Occipital lobe (tissue), 2 donors: ENCODE measurements around the gene RASSF3. TPM values are rescaled to one million over a fixed set of nuclear protein-coding genes. Genes with fewer than 3 reads are reported as not detected.
"Not testable (repeated sequence)": the region's sequence is repeated elsewhere in the genome, so short reads cannot be mapped to it uniquely, and the experiment has no call there.

ENCODE experiments used
- DNase-seq: peaks from one replicate; lab custom pipeline; 2025; lab: John Stamatoyannopoulos, UW
- total RNA-seq: library from RNA; depleted of rRNA; stranded (reverse); fragments of >200 nt; gene quantifications from one replicate; pipeline ENCODE4 v1.2.3, GENCODE V29; 2014

Gene RASSF3
- total RNA-seq = 6.1 TPM

DNA sequence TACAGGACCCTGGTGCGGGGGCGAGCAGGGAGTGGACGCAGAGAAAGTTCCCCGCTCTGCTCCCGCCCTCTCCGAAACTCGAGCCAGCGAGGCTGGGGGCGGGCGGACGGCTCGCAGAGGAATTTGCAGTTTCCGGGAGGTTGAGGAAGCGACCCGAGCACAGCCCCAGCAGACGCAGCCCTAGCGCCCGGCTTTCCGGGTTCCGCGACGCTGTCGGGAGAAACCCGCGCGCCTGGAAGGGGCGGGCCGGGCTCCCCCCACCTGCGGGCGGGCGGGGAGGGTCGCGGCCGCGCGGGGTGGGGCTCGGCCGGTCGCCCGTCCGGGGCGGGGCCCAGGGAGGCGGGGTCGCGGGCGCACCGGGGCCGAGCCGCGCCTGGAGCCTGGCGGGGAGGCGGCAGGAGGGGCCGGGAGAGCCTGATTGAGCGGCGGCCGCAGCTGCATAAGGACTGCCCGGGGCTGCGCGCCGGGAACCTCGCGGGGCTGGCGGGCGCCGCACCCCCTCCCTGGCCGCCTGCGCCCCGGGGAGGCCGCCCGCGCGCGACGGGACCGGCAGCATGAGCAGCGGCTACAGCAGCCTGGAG, at the start of gene RASSF3:
RASSF3 (plus strand) TSS at position 417 of the 581 bp plus-strand sequence; CDS start at position 555, 138 bp downstream.
- DNase-seq = peak; percentile 23

DNA sequence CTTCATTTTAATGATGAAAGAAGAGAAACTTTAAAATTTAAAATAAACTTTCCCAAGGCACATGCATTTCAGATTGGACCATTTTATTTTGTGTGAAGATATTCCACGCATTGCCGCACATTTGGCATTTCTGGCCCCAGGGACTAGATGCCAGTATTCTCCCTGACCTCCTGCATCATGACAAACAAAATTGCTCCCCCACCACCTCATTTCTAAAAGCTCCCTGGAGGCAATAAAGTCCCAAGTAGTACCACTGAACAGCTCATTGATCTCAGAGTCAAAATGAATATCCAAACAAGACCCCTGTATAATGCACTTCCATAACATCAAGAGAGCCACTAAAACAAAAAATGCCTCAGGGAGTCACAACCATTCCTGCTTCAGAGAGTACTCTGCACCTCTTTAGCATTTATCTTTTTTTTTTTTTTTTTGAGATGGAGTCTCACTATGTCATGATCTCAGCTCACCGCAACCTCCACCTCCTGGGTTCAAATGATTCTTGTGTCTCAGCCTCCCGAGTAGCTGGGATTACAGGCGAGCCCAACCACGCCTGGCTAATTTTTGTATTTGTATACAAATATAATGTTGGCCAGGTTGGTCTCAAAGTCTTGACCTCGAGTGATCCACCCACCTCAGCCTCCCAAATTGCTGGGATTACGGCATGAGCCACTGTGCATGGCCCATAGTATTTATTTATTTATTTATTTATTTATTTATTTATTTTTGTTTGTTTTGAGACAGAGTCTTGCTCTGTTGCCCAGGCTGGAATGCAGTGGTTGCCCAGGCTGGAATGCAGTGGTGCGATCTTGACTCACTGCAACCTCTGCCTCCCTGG, 48.8 kb upstream of the RASSF3 start:
- no peak for DNase-seq

- no peak for DNase-seq
Measured at GRCh38 chr12:64566122-64566521, 44.2 kb upstream of the RASSF3 start.

- no peak for DNase-seq
Measured at GRCh38 chr12:64566831-64567517, 43.3 kb upstream of the RASSF3 start.

DNA sequence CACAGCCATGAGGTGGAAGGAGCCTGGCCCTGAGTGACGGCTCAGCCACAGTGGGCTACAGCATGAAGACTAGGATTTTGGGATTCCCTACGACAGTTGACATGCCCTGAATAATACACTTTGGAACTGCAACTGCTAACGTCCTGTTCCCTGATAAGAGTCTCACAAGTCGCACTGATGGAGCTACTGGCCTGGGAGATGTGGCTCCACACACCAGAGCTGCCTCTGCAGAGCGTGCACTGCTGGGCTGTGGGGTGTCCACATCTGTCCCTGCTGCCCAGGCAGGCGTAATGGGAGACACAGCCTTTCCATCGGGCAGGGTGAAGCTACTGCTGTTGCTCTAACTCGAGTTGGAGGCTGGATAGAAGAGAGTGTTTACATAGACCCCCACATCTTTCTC, 42.7 kb upstream of the RASSF3 start:
- DNase-seq = no peak

DNA sequence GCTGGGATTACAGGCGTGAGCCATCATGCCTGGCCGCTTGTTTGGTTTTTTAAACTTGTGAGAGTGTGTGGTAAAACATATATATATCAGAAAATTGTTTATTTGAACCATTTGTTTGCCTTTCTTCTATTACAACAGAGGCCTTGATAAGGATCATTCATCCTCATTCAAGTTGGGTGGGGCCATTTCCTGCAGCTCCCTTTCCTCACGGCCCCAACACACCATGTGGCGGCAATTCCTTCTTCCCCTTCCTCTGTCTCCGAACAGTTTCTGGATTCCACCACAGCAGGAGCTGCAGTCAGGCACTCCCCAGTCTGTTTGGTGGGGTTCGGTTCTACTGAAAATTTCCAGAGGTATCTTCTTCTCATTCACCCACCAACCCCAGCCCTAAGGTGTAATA, 42.0 kb upstream of the RASSF3 start:
- no peak for DNase-seq

DNA sequence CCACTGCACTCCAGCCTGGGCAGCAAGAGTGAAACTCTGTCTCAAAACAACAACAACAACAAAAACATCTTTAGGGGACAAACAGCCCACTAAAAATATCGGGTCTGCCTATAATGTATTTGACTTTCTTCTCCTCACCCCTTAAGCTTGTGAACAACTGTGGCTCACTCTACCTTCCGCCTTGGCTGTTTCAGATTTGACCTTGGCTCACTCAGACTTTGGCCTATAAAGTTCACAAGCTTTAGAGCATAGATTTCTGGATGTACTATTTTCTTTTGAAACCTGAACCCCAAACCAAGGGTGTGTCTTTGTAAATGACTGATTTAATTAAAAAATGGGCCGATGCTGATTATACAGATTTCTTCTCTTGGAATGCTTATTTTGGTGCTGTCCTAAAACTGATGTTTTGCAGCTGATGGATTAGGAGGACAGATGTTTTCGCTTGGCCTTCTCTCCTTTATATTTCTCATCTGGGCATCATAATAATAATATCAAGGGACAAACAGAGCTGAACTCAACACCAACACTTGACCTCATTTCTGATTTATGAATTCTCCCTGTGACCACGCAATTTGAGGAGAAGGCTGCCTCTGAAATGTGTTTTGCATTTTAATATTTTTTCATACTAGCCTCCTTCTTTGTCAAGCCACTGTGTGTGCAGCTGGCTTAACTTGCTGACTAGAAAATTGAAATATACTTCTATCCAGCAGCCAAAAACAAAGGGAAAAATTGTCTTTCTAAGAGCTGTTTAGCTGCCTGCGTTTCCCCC, 40.2 kb upstream of the RASSF3 start:
- no peak for DNase-seq

GRCh38 chr12:64571411-64571810, 38.9 kb upstream of the RASSF3 start:
- DNase-seq = no peak

DNA sequence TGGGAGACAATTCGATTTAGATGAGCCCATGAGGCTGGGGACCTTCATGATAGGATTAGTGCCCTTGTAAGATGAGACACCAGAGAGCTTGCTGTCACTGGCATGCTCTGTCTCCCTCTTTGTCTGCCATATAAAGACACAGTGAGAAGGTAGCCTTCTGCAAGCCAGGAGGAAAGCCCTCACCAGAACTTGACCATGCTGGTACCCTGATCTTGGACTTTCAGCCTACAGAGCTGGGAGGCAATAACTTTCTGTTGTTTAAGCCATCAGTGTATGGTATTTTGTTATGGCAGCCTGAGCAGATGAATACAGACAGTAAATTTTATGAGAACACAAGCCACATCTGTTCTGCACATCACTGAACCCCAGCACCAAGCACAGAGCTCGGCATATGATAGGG, 38.1 kb upstream of the RASSF3 start:
- no peak for DNase-seq

GRCh38 chr12:64574837-64575236, 35.5 kb upstream of the RASSF3 start:
- no peak for DNase-seq

DNA sequence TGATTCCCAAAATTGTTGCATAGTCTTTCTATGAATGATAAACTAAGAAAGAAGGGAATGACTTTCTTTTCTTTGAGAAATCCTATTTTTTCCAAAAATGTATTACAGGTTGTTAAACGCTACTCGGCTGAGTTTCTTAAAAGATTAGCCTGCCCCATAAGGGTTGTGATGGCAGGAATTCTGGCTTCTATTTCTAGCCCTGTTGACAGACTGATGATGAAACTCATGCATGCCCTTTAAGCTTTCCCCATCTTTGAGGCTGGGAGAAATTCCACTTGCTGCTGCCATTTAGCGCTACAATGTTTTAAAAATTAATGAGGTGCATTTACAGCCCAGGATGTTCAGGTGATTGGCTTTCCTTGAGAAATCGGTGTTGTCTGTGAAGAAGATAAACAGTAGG, 33.2 kb upstream of the RASSF3 start:
- no peak for DNase-seq

GRCh38 chr12:64578566-64578965, 31.7 kb upstream of the RASSF3 start:
- DNase-seq = no peak

DNA sequence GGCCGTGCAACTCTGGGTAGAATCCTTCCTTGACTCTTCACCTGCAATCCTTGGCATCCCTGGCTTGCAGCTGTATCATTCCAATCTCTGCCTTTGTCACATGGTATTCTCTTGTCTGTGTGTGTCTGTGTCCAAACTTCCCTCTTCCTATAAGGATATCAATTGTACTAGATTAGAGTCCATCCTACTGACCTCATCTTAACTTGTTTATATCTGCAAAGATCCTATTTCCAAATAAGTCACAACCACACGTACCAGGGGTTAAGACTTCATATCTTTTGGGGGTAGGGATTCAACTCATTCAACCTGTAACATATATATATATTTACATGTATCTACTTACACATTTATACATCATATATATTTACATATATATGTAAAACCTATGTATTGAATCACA, 29.6 kb upstream of the RASSF3 start:
- no peak for DNase-seq

DNA sequence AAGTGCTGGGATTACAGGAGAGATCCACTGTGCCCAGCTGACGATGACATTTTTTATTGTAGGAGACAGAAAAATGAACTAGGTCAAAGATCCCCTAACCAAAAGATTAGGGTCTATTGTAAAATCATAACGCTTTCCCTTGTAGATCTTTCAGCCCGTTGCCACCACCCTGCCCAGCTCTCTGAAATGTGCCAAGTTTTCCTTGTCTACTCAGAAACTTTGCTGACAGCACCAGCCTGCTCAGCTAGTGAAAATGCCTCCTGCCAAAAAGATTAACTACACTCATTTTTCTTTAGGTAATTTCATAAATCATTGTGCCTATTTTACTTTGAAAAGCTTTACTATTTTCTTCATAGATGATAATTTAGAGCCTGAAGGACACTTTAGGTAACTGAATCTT, 28.2 kb upstream of the RASSF3 start:
- no peak for DNase-seq

- DNase-seq = no peak
Measured at GRCh38 chr12:64582862-64583261, 27.4 kb upstream of the RASSF3 start.

DNA sequence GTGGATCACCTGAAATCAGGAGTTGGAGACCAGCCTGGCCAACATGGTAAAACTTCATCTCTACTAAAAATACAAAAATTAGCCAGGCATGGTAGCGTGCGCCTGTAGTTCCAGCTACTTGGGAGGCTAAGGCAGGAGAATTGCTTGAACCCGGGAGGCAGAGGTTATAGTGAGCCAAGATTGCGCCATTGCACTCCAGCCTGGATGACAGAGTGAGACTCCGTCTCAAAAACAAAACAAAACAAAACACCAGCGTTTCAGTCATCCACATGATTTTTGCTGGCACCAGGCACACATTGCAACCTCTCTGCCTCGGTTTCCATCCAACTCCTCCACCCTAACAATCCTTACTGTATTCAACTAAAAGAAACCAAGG, 26.9 kb upstream of the RASSF3 start:
- not testable (repeated sequence) for DNase-seq

DNA sequence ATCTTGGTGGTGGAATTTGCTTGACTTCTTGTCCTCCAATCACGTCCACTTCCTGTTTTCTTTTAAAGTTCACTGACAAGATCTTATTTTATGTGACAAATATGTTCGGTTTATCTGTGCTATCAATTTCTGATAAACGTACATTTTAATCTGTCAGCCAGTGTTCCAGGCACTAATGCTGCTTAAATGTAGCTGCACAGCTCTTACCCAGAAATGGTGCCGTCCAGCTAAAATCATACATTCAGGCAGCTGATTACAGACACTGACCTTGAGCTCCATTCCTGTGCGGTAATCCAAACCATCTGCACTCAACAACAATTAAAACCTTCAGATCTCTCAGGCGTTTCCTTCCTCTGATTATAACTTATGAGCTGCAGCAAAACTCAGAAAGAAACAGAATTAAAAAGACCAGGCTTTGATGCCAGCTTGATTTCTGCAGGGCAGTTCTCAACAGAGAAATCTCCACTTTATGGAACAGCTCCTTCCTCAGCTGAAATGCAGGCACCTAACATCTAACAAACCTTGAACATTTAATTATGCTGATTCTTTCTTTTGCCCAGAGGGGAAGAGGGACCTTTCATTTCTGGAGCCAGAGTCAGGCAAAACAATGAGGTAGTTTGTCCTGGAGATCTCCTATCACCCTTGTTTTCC, 26.4 kb upstream of the RASSF3 start:
- no peak for DNase-seq

DNA sequence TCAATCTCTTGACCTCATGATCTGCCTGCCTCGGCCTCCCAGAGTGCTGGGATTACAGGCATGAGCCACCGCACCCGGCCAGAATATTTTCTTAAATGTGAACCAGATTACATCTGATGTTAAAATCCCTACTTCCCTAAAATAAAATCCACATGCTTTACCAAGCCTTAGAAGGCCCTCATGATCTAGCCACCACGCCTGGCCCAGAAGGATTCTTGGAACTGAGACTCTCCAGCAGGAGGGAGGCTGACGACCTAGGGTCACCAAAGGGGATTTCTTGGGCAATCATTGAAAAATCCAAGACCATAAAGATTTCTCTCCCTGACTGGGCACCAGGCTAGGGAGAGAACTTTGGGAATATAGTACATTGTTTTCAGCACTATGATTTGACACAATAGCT, 25.2 kb upstream of the RASSF3 start:
- no peak for DNase-seq

DNA sequence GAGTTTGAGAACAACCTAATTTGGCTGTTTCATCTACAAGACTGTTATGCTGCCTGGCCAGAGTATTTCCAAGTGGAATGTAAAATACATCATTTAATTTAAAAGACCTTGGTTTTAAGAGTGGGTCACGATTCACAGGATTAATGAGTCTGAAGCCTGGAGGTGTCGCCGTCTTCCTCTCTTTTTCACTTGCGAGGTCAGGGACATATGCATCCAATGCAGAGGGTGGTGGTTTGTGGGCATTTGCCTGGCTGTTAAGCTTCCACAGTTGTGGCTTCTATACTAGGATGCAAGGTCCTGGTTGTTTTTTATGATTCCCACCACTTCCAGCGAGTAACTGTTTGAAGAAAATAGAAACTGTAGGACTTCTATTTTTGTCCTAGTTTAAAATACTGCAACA, 22.8 kb upstream of the RASSF3 start:
- DNase-seq = no peak

DNA sequence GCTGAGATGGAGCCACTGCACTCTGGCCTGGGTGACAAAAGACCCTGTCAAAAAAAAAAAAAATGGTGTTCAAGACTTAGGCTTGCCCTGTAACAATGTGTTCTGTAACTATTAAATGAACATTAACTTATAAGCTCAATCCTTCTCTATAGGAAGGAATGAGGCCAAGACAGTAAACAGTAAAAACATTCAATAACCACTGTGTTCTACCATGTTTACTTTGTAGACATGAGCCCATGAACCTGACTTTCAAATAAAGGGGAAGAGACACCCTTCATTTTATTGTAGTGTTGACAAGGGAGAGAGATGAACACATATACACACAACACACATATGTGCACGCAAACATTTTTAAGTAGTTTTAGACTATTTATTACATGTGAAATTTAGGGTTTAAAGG, 20.1 kb upstream of the RASSF3 start:
- DNase-seq = no peak
